NCI-H187 (cell line): ENCODE results near the gene MVB12B.

Source experiments
- DNase-seq, 2 experiments: peaks; one replicate each; lab custom pipeline; 2025; lab: John Stamatoyannopoulos, UW

MVB12B gene

DNA sequence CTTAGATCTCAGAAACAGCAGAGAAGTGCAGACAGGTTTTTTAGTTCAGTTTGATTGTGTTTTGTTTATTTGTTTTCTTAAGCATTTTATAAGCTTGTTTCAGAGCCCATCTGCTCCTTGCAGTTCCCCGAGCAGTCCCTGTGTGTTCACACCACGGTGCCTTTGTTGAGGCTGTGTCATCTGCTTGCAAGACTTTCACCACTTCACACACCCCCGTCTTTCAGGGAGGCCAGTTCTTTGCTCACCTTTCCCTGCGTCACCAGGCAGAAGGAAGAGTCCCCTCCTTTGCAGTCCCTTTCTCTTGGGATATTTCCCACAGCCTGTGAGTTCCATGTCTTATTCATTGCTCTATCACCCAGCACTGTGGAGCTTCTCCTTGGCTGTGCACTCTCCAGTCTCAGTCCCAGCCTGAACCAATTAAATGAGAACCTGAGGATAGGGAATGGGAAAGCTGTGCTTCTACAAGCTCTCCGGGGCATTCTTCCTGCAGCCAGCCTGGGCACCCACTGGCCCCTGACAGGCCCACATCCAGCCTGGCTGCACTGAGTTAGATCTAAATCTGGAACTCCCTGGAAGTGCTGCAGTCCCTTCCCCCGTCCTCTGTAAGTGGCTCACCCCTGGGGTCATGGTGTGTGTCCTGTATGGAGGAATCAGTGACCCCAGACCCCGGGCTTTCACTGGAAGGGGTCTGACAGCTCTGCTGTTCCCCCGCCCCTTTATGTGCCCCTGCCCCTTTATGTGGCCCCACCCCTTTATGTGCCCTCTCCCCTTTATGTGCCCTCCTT, 5.5 kb downstream of the MVB12B start:
- no peak for DNase-seq

DNA sequence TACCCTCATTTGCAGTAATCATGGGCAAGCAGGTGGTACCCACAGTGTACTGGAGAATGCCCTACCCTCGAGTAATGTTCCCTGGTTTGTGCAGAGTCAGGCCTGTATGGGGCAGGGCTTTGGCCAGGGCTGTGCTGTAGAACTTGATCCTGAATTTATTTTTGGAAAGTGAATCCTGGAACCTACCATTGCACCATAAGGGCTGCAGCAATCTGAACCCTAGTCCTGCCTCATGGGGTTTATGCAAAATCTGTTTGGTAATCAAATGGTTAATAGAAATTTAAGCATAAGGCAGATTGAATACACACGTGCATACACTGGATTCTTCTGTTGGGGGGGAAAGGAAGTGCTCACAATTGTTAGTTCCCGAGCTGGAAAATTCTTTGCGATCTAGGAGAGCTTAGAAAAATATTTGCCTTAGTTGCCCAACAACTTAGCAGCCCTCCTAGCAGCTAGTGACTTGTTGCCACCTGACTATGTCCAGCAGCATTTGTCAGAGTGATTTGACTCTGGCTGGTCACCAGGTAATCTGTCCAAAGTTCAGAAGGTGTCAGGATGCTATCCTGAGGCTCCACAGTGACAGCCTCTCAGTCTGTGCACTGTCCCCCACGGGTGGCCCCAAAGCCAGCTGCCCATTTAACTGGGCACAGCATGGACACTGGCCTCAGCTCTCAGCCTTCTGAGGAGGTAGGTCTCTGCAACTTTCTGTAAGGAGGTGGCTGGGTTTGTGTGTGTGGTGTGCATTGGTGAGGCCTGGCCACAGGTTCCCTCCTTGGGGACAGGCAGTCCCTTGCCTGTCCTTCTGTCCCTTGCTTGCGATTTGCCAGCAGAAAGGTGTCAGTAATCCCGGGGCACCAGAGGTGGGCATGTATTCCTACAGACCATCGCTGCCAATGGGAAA, 8.3 kb downstream of the MVB12B start:
- DNase-seq, result no peak

DNA sequence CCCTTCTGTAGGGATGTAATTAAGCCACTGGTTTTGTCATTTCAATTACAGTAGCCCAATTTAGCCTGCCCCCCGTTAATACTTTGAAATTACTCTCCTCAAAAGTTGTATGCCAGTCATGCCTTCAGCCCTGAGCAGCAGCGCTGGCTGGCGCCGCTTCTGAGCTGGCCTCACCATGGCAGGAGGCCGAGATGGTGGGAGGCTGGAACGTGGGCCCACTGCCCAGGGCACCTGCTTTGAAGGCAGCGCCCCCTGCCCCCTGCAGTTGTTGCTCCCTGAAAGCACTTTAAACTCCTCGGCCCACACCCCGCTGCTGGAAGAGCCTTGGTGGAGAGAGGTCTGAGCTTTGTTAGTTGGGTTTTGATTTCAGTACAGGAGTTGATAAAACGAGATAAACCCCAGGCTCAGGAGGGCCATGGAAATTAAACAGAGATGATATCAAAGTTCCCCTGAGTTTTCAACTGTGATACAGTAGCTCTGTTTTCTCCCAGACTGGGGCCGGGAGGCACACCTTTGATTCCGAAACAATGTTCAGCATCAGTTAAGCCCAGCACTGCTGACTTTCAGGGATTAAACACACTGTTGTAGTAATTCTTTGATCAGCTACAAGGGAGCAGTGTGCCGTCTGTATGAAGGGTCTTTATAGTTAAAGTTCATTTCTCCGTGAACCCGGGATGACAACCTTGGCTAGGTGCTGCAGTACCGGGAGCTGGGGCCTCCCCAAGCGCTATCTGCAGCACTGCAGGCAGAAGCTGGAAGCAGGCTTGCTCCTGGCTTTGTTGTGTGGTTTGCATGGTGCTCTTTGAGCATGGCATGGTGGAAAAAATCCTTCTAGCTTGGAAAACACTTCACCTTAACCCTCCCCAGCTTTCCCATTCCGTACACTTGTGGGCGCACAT, 9.5 kb downstream of the MVB12B start:
- no peak for DNase-seq

- DNase-seq, result no peak
These were observed 10.2 kb downstream of the MVB12B start for GRCh38 chr9:126336736-126337325.

DNA sequence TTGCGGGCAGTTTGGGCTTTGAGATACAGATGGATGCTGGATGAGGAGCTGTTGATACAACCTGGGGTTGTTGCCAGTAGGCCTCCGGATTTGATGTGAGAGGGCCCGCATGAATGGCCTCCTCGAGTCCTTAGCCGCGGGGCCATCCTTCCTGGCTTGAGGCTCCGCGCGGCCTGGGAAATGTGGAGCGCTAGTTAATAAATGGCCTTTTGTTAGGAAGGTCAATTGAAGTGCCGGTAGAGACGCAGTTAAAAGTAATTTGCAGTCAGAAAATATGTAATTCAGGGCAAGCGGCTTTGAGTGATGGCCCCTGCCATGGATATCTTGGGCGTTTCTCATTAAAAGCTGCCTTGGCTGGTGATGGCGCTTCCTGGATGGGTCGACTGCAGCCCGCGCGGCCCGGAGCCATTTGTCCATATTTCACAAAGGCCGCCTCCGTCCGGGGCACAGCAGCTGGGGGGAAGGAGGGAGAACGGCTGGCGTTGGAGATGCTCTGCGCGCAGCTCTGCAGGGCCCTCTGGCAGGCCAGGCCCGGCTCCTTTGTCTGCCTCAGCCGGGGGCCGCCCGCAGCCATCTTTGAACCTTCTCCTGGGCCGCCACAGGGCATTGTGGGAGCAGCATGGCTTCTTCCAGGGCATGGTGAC, 11.2 kb downstream of the MVB12B start:
- no peak for DNase-seq

GRCh38 chr9:126338945-126339344, 12.3 kb downstream of the MVB12B start:
- DNase-seq, result no peak

DNA sequence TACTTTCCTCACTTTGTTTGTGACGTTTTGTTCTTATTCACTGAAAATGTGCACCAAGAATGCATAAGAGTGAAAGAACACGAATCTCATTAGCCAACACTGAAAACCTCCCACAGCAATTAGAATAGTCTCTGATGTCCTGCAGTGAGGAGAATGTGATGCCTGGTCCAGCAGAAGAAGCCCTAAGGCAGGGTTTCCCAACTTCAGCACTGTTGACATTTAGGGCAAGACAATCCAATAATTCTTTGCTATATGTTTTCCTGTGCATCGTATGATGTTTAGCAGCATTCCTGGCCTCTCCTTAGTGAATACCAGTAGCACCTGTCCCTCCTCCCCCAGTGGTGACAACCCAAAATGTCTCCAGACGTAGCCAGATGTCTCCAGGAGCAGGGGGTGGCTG, 14.8 kb downstream of the MVB12B start:
- DNase-seq, result no peak

DNA sequence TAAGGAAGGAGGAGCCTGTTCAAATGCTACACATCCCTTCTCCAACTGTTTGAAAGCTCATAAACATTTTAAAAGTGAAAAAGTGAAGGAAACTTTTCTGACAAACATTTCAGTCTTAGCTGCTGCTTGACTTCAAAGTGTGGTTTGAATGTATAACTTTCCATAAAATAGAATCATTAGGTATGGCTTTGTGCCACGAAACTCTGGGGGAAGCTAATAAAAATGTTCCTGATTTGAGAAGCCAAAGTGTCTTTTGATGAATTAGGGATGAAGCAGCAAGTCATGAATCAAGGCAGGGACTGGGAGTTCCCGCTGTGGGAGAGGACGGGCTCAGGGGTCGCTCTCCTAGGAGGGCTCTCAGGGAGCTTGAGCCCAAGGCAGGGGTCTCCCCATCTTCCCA, 15.3 kb downstream of the MVB12B start:
- DNase-seq, result no peak

- DNase-seq, result no peak
These were observed 16.0 kb downstream of the MVB12B start for GRCh38 chr9:126342621-126343031.

DNA sequence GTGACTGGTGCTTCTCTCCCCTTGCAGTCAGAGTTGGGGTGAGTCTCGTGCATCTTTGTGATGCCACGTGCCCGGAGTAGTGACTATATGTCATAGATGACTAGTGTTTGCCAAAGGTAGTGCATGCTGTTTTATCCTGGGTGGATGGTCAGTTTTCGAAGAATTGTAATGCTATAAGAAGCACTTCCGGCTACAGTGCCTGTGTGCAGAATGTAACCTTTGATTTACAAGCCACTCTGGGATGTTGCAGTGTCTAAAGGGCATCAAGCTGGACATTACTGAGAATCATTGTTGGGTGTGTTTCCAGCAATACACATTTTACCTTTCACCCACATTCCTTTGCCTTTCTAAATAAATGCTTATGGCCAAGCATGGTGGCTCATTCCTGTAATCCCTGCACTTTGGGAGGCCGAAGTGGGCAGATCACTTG, 16.7 kb downstream of the MVB12B start:
- DNase-seq, result no peak

DNA sequence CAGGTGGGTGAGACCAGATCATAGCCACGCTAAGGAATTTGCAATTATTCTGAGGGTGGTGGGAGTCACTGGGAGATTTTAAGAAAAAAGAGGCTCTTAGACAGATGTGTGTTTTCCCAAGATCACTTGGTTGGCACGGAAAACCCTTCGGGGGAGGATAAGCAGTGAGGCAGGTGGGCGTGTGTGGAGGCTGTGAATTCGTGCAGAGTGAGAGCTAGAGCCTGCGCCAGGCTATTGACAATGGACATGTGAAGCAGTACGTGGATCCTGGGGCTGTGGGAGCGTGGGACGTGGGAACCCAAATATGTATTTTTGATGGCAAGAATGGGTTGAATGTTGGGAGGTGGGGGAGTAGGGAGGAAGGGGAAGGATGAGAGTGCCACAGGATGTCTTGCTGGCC, 19.4 kb downstream of the MVB12B start:
- DNase-seq, result no peak

DNA sequence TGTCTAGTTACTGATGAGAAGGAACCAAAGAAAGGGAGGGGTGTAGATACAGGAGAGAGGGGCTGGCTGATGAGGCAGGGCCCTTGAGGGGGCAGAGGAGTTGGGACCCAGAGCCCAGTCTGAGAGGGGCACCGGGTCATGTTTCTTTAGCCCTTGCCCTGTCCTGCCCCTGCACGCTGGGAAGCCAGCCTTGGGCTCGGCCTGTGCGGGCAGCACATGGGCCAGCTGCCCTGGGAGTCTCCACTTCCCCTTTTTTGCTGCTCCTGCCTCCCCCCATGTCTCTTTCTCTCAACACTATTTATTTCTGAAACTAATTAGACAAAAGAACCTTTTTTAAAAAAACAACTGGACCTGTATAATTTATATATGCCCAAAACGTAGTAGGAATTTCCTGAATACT, 20.5 kb downstream of the MVB12B start:
- DNase-seq, result no peak

DNA sequence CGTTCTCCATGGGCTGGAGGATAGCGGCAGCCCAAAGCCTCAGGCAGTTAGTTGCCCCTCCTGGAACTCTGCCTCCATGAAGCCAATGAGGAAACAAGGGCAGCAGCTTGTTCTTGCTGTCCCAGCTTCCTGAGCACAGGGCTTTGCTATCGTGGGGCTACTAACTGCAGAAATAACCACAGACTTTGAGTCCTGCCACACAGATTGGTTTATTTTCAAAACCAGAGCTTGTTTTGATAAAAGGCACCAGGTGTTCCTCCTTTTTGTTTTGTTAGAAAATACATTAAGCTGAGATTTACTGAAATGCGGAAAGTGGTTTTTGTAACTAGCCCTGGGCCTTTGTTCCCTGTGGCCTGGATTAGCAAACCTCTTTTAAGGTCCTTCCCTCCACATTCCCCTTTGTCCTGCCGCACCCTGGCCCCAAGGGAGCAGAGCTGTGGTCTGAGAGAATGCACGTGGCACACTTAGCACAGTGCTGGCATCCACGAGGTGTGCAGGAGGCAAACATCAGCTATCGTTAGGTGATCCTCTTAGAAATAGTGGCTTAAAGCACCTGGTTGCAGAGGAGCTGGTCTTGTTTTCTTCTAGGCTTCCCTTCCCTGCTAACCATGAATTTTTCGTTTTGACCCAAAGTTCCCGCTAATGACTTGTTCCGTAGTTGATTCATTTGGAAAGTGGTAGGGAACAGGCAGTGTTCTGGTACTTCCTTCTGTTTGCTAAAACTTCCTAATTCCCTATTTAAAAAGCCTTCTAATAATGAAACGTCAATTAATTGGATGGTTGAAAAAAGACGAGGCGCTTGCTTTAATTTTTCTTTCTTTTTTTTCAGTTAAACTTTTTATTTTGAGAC, 21.5 kb downstream of the MVB12B start:
- DNase-seq, result peak; percentile 39 to 71

DNA sequence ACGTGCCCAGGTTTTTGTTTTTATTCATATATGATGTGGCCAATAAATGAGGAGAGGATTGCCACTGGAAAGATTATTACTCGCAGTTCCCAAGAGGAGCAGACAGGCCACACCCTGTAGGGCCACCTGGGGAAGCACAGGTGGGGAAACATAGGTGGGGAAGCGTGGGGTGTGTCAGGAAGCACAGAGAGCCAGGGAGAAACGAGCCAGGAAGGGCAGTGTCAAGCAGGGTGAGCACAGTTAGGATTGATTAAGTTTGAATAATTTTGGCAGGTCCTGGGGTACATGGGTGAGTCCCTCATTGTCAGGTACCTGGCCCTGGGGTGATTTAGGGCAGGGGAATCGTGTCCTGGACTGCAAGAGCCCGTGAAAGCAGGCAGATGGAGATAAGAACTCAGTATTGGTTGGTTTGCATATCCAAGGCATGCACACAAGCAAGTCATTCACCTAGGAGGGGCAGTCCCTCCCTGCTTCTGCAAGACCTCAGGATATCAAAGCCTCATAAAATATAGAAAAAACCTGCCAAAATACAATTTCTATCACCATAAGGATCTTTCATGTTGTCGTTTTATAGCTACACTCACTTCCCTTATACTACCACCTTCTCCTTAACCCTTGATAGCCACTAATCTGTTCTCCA, 22.4 kb downstream of the MVB12B start:
- no peak for DNase-seq

DNA sequence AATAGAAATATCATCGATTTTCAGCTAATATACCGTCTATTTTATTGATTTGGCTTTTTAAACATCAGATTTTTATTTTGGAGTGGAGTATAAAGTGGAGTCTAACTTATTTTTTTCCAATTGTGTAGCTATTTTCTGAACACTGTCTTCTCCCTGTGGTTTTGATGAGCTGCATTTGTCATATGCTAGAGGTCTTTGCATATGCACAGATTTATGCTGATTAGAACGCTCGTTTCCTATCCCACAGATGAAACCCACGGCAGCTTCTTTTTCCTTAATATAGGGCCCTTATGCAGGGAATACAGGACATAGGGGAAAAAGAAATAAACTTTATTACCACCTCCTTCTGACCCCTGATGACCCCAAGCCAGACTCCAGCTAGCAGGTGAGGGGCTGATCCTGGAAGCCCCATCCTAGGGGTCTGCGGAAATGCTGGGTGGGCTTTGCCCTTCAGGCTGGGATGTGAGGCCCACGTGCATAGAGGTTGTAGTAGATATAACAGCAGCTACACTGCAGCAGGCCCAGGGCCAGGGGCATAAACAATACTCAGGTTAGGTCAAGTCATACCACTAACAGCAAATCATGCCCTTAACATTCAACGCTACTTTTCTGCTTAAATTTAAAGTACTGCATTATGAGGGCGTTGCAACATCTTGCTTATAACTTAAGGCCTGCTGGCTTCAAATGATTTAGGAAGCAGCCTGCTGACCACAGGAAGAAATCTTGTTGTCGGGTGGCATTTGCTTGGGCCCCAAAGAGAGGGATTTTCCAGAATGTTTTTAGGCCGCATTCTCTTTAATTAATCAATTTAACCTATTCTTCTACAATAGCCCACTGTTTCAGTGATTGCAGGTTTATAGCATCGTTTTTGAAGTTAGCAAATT, 28.5 kb downstream of the MVB12B start:
- no peak for DNase-seq

DNA sequence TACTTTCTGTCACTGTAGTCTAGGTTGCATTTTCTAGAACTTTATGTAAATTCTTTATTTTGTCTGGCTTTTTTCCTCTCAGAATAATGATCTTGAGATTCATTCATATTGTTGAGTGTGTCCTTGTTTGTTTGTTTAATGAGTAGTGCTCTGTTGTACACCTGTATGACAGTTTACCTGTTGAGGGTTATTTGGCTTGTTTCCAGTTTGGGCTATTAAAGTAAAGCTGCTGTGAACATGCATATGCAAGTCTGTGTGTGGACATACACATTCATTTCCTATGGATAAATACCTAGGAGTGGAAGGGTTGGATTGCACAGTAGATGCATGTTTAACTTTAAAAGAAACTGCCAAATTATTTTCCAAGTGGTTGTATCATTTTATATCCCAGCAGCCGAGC, 30.4 kb downstream of the MVB12B start:
- DNase-seq, result no peak

GRCh38 chr9:126360073-126360472, 33.4 kb downstream of the MVB12B start:
- DNase-seq, result no peak

GRCh38 chr9:126361810-126362238, 35.2 kb downstream of the MVB12B start:
- no peak for DNase-seq

GRCh38 chr9:126363250-126363649, 36.6 kb downstream of the MVB12B start:
- DNase-seq, result no peak
